Gastroesophageal sphincter (tissue), 3 donors: Measurements from ENCODE around the gene SPTBN5.

Source experiments
- CTCF ChIP-seq, 4 experiments: fragments of 200-600 bp in 2 of 4; fragments of 450-650 bp in 2 of 4; sonication (generic) in 1 of 4; IDR thresholded peaks; one replicate each; pipeline ENCODE4 v1.5.1; 2017 to 2019; ENCODE audit warnings: antibody characterized with exemption in 4 of 4, mild to moderate bottlenecking in 2 of 4, moderate library complexity in 2 of 4
- POLR2A ChIP-seq, 2 donors: fragments of 450-650 bp; IDR thresholded peaks; one replicate each; pipeline ENCODE4 v1.6.1; 2017; ENCODE audit warnings: antibody characterized with exemption in 2 of 2, mild to moderate bottlenecking in 2 of 2, moderate library complexity in 1 of 2
- POLR2AphosphoS5 ChIP-seq: sonication (generic); formaldehyde crosslinking; IDR thresholded peaks from one replicate; pipeline ENCODE4 v1.6.1; 2017; ENCODE audit warnings: antibody characterized with exemption

- no peak for TF ChIP-seq POLR2A (IDR thresholded peaks at IDR 0.05)
- no peak for TF ChIP-seq POLR2AphosphoS5
- no peak for TF ChIP-seq CTCF (IDR thresholded peaks at IDR 0.05)
Observed at GRCh38 chr15:41865490-41866055, 28.3 kb downstream of the SPTBN5 start.
